H7 (cell line): ENCODE results near the gene APOBEC3F. TPM values are rescaled to one million over a fixed set of nuclear protein-coding genes. Genes with fewer than 3 reads are reported as not detected.

ENCODE experiments used
- total RNA-seq: library from RNA; depleted of rRNA; stranded (reverse); fragments of >200 nt; shearing (Covaris generic); gene quantifications from 2 replicates; pipeline ENCODE4 v1.2.3, GENCODE V29; 2014; rRNA removed

Gene APOBEC3F
- total RNA-seq, 1 experiment from 2014 or later, result 3.5 TPM

Other genes starting within 250 kb of the APOBEC3F start
- 19.0 and 26.8 TPM in 2 replicates for gene DNAL4, start 246.7 kb upstream of the APOBEC3F start, total RNA-seq
- 3.6 and 3.7 TPM in 2 replicates for gene NPTXR, start 196.8 kb upstream of the APOBEC3F start, total RNA-seq
- gene CBX6, start 168.6 kb upstream of the APOBEC3F start, total RNA-seq, result 18.3 and 19.2 TPM in 2 replicates
- gene APOBEC3A, start 83.3 kb upstream of the APOBEC3F start, total RNA-seq, result not detected in 2 replicates
- gene APOBEC3B, start 58.5 kb upstream of the APOBEC3F start, total RNA-seq, result 4.4 and 6.5 TPM in 2 replicates
- gene APOBEC3C, start 26.6 kb upstream of the APOBEC3F start, total RNA-seq, result 1.5 and 2.0 TPM in 2 replicates
- 2.7 and 3.9 TPM in 2 replicates for gene APOBEC3D, start 19.7 kb upstream of the APOBEC3F start, total RNA-seq
- gene APOBEC3G, start 36.4 kb downstream of the APOBEC3F start, total RNA-seq, result 3.0 and 4.2 TPM in 2 replicates
- gene APOBEC3H, start 56.4 kb downstream of the APOBEC3F start, total RNA-seq, result 0.52 TPM in 1 of 2 replicates, not detected in the other
- gene CBX7, start 111.8 kb downstream of the APOBEC3F start, total RNA-seq, result 4.5 and 5.4 TPM in 2 replicates
- gene PDGFB, start 204.1 kb downstream of the APOBEC3F start, total RNA-seq, result 7.2 and 8.5 TPM in 2 replicates